ENCODE measurements around the gene IKBKE. TPM values are rescaled to one million over a fixed set of nuclear protein-coding genes. Genes with fewer than 3 reads are reported as not detected.

IKBKE gene
- total RNA-seq, 1 experiment from 2014 or later = 6.6 TPM

DNA sequence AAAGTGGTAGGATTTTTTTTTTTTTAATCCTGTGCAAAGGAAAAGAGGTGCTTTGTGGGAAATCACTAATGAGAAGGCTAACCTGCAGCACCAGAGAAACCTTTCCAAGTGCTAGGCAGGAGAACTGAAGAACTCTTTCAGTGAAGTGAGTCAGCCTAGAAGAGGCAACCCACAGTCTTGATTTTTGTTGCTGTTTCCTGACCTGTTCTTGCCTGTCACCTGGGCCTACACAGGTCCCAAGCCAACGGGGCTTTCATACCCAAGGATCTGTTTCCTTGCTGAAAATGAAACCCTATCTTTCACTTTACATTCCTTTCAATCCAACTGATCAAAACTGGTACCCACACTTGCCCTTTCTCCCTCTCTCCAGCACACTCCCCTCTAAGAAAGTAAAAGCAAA is 7.1 kb upstream of the IKBKE start:
- no peaks in the 10 kb centered on the region for H3K79me2 ChIP-seq (ENCODE audit: insufficient read depth, low read length)
- no CpG with 5 or more reads among the region's 1 CpG for WGBS (ENCODE audit: extremely low coverage, insufficient read length, low lambda C conversion rate)
- peaks cover 14 to 20% of the 10 kb centered on the region in 2 experiments for H3K4me1 Mint-ChIP-seq

More for the DNA sequence above, 7.1 kb upstream of the IKBKE start:
- H3T11ph ChIP-seq (ENCODE audit: low read length) = no peak overlapping the region
- TF ChIP-seq, protein P1, sequence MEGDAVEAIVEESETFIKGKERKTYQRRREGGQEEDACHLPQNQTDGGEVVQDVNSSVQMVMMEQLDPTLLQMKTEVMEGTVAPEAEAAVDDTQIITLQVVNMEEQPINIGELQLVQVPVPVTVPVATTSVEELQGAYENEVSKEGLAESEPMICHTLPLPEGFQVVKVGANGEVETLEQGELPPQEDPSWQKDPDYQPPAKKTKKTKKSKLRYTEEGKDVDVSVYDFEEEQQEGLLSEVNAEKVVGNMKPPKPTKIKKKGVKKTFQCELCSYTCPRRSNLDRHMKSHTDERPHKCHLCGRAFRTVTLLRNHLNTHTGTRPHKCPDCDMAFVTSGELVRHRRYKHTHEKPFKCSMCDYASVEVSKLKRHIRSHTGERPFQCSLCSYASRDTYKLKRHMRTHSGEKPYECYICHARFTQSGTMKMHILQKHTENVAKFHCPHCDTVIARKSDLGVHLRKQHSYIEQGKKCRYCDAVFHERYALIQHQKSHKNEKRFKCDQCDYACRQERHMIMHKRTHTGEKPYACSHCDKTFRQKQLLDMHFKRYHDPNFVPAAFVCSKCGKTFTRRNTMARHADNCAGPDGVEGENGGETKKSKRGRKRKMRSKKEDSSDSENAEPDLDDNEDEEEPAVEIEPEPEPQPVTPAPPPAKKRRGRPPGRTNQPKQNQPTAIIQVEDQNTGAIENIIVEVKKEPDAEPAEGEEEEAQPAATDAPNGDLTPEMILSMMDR (conservative IDR thresholded peaks at IDR 0.05) = no peak
- H3K4me2 ChIP-seq (ENCODE audit: insufficient read depth, insufficient read length, low read length) = no peak overlapping the region
- Mint-ChIP-seq H3K4me3 (no peak overlapping the region), H3K27ac (no peak overlapping the region), H3K36me3 (ENCODE audit: insufficient read depth in 1 of 3, low read depth in 3 of 3) (peaks cover 0 to 14% (median 14%) of the 10 kb centered on the region in 3 experiments; a peak in 6 of 7 replicates), H3K9me3 (no peaks in the 10 kb centered on the region), H3K27me3 (ENCODE audit: low read depth) (peaks cover 21% of the 10 kb centered on the region)
- no peaks in the 10 kb centered on the region; the same call in 1 of the 2 replicates for H3K4me1 ChIP-seq (ENCODE audit: insufficient read depth, low read length)
- H2BK12ac ChIP-seq (ENCODE audit: insufficient read length, low read depth, low read length) = no peak overlapping the region
- H3K27me3 ChIP-seq (ENCODE audit: insufficient read depth, low read length) = no peaks in the 10 kb centered on the region
- no peak for DNase-seq
- no peaks in the 10 kb centered on the region for H3K79me1 ChIP-seq (ENCODE audit: insufficient read depth, low read depth, low read length, poor library complexity, severe bottlenecking)
- no peak overlapping the region for H3K4ac ChIP-seq (ENCODE audit: low read depth, low read length)
- no peak overlapping the region for H3K9ac ChIP-seq (ENCODE audit: extremely low read depth, insufficient read length, low read length)
- H3K9me3 ChIP-seq (ENCODE audit: control insufficient read depth, low read depth, low read length) = no peaks in the 10 kb centered on the region
- H3K23ac ChIP-seq (ENCODE audit: insufficient read length, low read depth, low read length) = no peak overlapping the region
- no peak overlapping the region for H3K27ac ChIP-seq (ENCODE audit: insufficient read length, low read depth, low read length)
- H2AFZ ChIP-seq (ENCODE audit: low read length) = no peak overlapping the region
- H4K8ac ChIP-seq (replicated peaks; ENCODE audit: insufficient read length, low read depth, low read length) = no peak overlapping the region
- no peak overlapping the region for H2AK5ac ChIP-seq (ENCODE audit: insufficient read length, low read length)
- H3K18ac ChIP-seq (ENCODE audit: insufficient read length, low read depth, low read length) = no peak overlapping the region
- no peak overlapping the region for H2BK20ac ChIP-seq (ENCODE audit: low read depth, low read length, poor library complexity, severe bottlenecking)
- H3K23me2 ChIP-seq (ENCODE audit: insufficient read length, low read depth, low read length, poor library complexity, severe bottlenecking) = no peaks in the 10 kb centered on the region
- no peak overlapping the region for H2BK15ac ChIP-seq (ENCODE audit: low read depth, low read length)
- no peaks in the 10 kb centered on the region for H4K20me1 ChIP-seq (ENCODE audit: control insufficient read depth, insufficient read depth, insufficient read length)
- no peak overlapping the region for H4K91ac ChIP-seq (ENCODE audit: insufficient read length, low read depth, low read length)
- H4K5ac ChIP-seq (ENCODE audit: insufficient read length, low read depth, low read length) = no peak overlapping the region
- no peak overlapping the region for H2BK120ac ChIP-seq (ENCODE audit: low read depth, low read length, poor library complexity, severe bottlenecking)
- no peak overlapping the region for H3K14ac ChIP-seq (ENCODE audit: insufficient read depth, low read length)
- H3K56ac ChIP-seq (ENCODE audit: insufficient read length, low read depth, low read length) = no peak overlapping the region
- no peak overlapping the region for H2BK5ac ChIP-seq (ENCODE audit: insufficient read length, low read length)

Data from H9 (cell line).